GM19395 (cell line): Measurements from ENCODE around the gene FNIP2.
"Not testable (repeated sequence)": the region's sequence is repeated elsewhere in the genome, so short reads cannot be mapped to it uniquely, and the experiment has no call there.

ENCODE experiments used
- ATAC-seq: cut with Tn5 transposase; IDR thresholded peaks from one replicate; pipeline ENCODE4 v1.9.1; 2021; ENCODE audit warnings: mild to moderate bottlenecking, moderate library complexity; ENCODE audit not compliant: unreplicated experiment

The FNIP2 gene

GRCh38 chr4:158812543-158812942, 43.7 kb downstream of the FNIP2 start:
- no peak for ATAC-seq

- no peak for ATAC-seq
Observed at GRCh38 chr4:158813113-158813512, 44.3 kb downstream of the FNIP2 start.

DNA sequence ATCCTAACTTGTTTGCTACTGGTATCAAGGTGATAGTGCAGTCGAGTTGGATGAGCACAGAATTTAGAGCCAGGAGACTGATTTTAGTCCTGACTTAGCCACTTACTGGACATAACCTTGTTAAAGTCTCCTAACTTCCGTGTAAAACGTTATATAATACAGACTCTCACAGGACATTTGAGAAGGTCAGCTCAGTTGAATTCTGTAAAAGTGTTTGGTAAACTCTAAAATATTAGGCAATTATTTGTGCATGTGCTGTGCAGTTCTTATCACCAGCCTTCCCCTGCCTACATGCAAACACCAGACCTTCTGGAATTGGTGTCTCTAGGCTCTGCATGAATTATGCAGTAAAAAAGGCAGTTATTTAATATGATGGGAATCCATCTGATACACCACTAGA, 45.4 kb downstream of the FNIP2 start:
- ATAC-seq = no peak

GRCh38 chr4:158814636-158815330, 46.0 kb downstream of the FNIP2 start:
- ATAC-seq = no peak

GRCh38 chr4:158816955-158817354, 48.1 kb downstream of the FNIP2 start:
- ATAC-seq = no peak

GRCh38 chr4:158817562-158818296, 48.9 kb downstream of the FNIP2 start:
- ATAC-seq = peak; percentile 59

DNA sequence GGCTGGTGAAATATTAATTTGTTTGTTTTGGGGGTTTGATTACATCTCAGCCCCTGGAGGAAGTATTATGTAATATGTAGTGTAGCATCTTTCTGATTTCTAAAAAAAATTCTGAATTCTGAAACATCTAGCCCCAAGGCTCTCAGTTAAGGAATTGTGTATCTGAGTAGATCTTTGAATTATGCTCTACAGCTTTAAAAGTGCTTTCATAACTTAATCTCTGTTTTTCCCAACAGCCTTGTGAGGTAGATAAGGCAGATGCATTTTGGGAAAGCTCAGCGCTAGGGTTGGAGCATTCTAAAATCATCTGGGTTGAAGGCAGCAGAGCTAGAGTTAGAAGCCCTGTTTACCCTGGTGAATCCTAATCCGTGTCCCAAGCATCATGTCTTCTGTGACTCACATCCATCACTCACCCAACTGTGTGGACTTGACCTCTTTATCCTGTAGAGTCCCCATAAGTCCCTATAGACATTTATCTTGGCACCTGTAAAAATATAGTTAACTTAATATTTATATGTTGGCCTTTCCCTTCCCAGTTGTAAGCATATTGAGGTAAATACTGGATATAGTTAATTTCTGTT, 49.8 kb downstream of the FNIP2 start:
- no peak for ATAC-seq

GRCh38 chr4:158819942-158820786, 51.3 kb downstream of the FNIP2 start:
- no peak for ATAC-seq

- ATAC-seq = peak; percentile 44
Observed at GRCh38 chr4:158821228-158821971, 52.6 kb downstream of the FNIP2 start.

GRCh38 chr4:158822348-158822747, 53.5 kb downstream of the FNIP2 start:
- ATAC-seq = no peak

DNA sequence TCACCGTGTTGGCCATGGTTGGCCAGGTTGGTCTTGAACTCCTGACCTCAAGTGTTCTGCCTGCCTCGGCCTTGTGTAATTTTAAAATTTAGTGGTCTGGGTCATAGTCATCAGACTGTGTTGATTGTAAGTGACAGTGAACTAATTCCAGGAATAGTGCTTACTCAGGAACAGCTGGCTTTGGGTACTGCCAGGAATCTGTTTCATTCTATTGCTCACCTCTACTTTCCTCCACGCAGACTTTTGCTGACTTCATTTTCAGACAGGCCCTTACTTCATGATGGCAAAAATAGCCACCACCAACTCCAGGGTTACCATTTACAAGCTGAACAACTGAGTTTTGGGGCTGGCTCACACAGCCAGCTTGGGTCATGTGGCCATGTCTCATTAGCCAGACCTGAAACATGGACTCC, 54.6 kb downstream of the FNIP2 start:
- ATAC-seq = no peak

GRCh38 chr4:158824425-158825274, 55.8 kb downstream of the FNIP2 start:
- no peak for ATAC-seq

DNA sequence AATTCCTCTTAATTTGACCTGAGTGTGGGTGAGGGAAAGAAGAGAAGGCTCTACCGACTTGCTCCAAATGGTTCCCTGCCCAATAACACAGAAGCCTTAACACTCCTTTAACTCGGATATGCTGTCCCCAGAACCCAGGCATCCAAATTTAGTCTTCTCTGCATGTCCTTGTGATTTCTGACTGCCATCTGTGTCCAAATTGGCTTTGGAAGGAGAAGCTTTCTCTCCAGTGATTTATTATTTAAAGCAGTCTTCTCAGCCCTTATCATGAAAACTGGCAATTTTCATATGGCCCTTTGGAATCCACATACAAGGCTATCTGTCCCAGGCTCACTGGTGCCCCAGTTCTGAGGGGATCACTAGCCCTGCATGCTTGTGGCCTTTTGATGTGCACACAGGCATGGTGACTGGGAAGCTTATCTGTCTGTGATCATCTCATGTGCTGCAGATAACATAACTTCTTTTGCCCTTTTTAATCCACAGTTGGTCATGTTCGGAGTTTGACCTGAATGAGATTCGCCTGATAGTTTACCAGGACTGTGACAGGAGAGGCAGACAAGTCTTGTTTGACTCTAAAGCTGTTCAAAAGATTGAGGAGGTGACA, 56.7 kb downstream of the FNIP2 start:
- ATAC-seq = peak; percentile 7

GRCh38 chr4:158826057-158826456, 57.2 kb downstream of the FNIP2 start:
- peak; percentile 78 for ATAC-seq

DNA sequence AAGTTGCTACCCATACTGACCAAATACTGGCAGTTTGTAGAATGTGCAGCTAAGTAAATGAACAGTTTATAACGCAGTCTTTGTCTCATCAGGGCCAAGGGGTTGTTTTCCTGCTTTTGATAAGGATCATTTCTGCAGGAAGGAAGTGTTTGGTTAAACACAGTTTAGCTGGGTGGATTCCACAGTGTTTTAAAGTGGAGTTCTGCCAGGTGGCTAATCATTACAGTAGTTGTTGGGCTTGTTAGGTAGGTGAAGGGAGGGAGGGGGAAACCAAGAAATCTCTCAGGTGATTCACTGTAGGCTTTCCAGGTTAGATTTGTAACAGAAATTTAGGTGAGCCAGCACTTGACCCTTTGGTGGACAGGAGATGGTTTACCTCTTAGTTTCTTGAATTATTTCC, 58.1 kb downstream of the FNIP2 start:
- peak; percentile 38 for ATAC-seq

DNA sequence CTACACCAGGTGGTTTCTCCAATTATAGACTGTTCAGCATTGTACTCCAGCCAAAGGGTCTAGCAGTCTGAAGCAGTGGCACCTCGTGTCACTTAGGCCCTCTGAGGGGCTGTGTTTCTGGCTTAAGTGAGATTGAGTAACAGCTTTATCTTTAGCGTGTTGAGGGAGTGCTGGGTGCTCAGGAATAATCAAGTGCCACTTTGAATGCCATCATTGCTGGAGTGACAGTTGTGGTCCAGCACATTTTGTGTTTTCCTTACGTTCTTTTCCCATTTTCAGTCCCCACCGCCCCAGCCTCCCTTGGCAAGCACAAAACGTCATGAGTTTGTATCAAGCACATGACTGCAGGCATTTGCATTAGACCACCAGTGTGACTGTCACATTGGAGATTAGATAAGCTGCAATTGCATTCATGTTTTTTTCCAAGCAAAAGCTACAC, 58.7 kb downstream of the FNIP2 start:
- ATAC-seq = no peak

DNA sequence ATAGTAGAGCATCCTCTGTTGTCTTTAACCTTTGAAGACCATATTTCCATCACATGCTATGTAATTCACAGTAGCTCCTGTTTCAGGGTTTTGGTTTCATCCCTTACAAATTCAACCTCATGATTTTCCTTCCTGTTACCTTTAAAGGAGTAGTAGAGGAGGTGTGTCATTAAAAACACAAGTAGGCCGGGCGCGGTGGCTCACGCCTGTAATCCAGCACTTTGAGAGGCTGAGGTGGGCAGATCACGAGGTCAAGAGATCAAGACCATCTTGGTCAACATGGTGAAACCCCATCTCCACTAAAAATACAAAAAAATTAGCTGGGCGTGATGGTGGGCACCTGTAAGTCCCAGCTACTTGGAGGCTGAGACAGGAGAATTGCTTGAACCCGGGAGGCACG, 59.3 kb downstream of the FNIP2 start:
- not testable (repeated sequence) for ATAC-seq

- ATAC-seq = no peak
Observed at GRCh38 chr4:158829254-158829653, 60.4 kb downstream of the FNIP2 start.

DNA sequence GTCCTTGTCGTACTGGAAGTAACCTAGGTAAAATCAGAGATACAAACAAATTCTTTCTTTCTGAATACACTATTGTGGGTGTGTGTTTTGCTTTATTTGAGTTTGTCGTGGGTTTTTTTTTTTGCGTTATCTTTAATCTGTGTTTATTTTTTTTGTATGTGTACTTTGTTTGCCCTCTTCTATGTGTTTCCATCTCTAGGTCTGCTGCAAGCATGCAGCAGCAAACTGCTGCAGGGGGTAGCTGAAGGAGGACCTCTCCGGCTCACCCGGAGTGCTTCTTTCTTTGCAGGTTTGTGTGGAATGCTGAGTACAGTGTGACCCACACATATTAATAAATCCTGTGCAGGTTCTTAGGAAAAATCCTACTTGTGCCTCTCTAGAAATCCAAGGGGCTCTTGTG, 64.8 kb downstream of the FNIP2 start:
- no peak for ATAC-seq
